ENCODE data around the gene CEP89.

Gene CEP89

DNA sequence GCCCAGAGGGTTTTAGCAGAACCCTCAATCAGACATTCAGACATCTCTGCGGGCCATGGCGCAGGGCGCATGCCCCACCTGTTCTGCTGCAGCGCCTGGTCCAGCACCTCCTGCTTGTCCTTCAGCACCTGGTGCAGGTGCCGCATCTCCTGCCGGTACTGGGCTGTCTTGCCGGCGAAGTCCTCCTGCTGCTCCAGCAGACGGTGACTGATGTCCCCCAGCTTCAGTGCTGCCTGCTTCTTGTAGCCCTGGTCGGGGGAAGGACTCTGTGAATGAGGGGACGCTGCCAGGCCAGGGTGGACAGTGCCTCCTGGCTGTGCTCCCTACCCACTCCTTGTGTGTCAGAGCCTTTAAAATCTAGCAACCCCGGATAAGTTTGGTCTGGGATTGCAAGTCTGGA, 90.0 kb downstream of the CEP89 start:
- no peak overlapping the region for H3K4me3 ChIP-seq
- no peak for TF ChIP-seq Cebpa-rat (IDR thresholded peaks at IDR 0.05)
- no peak overlapping the region for H3K27ac ChIP-seq
- H3K4me2 ChIP-seq, result no peak overlapping the region
- H3K36me3 ChIP-seq, result peaks cover 25% of the 10 kb centered on the region; the same call in 1 of the 2 replicates
- H3K9ac ChIP-seq, result no peak overlapping the region
- no peaks in the 10 kb centered on the region for H3K4me1 ChIP-seq
- no peaks in the 10 kb centered on the region for H4K20me1 ChIP-seq
- no peaks in the 10 kb centered on the region for H3K27me3 ChIP-seq
- H3K9me3 ChIP-seq, result no peaks in the 10 kb centered on the region

DNA sequence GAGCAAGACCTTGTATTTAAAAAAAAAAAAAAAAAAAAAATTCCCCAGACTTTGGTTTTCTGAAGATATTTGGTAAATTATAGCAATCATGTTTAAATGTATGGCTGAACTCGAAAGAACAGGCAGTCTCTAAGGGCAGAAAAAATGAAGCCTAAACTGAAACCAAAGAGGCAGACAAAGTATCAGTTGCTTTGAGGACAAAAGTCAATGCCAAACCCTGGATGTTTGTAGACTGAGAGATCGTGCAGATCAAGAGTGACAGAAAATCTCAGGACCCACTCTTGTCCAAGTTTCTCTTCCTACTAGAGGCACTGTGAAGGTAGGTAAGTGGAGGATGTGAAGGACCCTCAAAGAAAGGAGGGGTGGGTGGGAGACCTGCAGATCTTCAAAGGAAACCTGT, 91.1 kb downstream of the CEP89 start:
- H3K36me3 ChIP-seq, result peaks cover 25% of the 10 kb centered on the region; the same call in 1 of the 2 replicates
- no peaks in the 10 kb centered on the region for H3K4me1 ChIP-seq
- no peak overlapping the region for H3K4me3 ChIP-seq
- no peak overlapping the region for H3K9ac ChIP-seq
- H3K9me3 ChIP-seq, result no peaks in the 10 kb centered on the region
- no peak for TF ChIP-seq Cebpa-rat (IDR thresholded peaks at IDR 0.05)
- H4K20me1 ChIP-seq, result no peaks in the 10 kb centered on the region
- no peaks in the 10 kb centered on the region for H3K27me3 ChIP-seq
- no peak overlapping the region for H3K4me2 ChIP-seq
- no peak overlapping the region for H3K27ac ChIP-seq

GRCh38 chr19:32879741-32880140, 92.0 kb downstream of the CEP89 start:
- Histone ChIP-seq H3K4me3 (no peak overlapping the region), H3K27ac (no peak overlapping the region), H3K27me3 (no peaks in the 10 kb centered on the region), H3K9ac (no peak overlapping the region), H3K4me1 (no peaks in the 10 kb centered on the region), H4K20me1 (no peaks in the 10 kb centered on the region), H3K36me3 (peaks cover 25% of the 10 kb centered on the region; the same call in 1 of the 2 replicates), H3K9me3 (no peaks in the 10 kb centered on the region), H3K4me2 (no peak overlapping the region)
- no peak for TF ChIP-seq Cebpa-rat (IDR thresholded peaks at IDR 0.05)

DNA sequence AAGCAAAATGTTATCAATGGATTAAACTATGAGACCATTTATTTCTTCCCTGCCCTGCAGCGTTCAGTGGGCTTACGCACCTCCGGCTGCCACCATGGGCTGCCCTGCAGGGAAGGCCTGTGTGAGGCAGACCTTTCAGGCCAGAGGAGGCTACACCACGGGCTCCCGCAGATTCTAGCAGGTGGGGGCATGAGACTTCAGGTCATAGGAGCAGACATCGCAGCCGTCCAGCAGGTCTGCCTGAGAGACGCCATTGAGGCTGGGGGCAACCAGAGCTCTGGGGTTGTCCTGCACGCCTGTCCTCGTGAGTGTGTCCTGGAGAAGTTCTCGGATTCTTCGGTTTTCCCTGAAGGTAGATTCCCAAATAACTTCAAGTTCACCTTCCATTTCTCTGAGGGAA, 92.8 kb downstream of the CEP89 start:
- H3K27ac ChIP-seq, result no peak overlapping the region
- no peak overlapping the region for H3K9ac ChIP-seq
- no peak overlapping the region for H3K4me2 ChIP-seq
- no peaks in the 10 kb centered on the region for H3K9me3 ChIP-seq
- H3K4me3 ChIP-seq, result no peak overlapping the region
- H3K4me1 ChIP-seq, result no peaks in the 10 kb centered on the region
- TF ChIP-seq Cebpa-rat (IDR thresholded peaks at IDR 0.05), result no peak
- H3K36me3 ChIP-seq, result peaks cover 25% of the 10 kb centered on the region; the same call in 1 of the 2 replicates
- H4K20me1 ChIP-seq, result no peaks in the 10 kb centered on the region
- no peaks in the 10 kb centered on the region for H3K27me3 ChIP-seq

GRCh38 chr19:32877977-32878745, 93.6 kb downstream of the CEP89 start:
- no peaks in the 10 kb centered on the region for H4K20me1 ChIP-seq
- H3K4me1 ChIP-seq, result no peaks in the 10 kb centered on the region
- no peaks in the 10 kb centered on the region for H3K9me3 ChIP-seq
- TF ChIP-seq Cebpa-rat (IDR thresholded peaks at IDR 0.05), result no peak
- no peak overlapping the region for H3K27ac ChIP-seq
- H3K9ac ChIP-seq, result no peak overlapping the region
- peaks cover 25% of the 10 kb centered on the region; the same call in 1 of the 2 replicates for H3K36me3 ChIP-seq
- H3K4me2 ChIP-seq, result no peak overlapping the region
- no peak overlapping the region for H3K4me3 ChIP-seq
- no peaks in the 10 kb centered on the region for H3K27me3 ChIP-seq

DNA sequence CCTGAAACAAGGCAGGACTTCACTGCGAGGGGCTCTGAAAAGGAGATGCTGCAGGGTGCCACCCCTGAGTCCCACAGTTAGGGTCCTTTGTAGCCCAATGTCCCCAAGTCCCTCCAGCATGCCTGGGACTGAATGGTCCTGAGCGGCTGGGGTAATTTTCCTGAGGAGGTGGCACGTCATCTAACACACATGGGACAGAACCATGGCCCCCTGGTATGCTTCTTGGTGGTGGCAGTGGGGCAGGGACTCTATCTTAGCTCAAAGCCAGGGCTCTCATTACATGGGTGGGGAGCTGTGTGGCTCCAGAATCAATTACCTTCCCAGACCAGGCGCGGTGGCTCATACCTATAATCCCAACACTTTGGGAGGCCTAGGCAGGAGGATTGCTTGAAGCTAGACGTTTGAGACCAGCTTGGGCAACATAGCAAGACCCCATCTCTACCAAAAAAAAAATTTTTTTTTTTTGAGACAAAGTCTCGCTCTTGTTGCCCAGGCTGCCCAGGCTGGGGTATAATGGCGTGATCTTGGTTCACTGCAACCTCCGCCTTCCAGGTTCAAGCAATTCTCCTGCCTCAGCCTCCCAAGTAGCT, 94.3 kb downstream of the CEP89 start:
- H3K36me3 ChIP-seq, result peaks cover 25% of the 10 kb centered on the region; the same call in 1 of the 2 replicates
- TF ChIP-seq Cebpa-rat (IDR thresholded peaks at IDR 0.05), result no peak
- no peak overlapping the region for H3K9ac ChIP-seq
- H3K4me3 ChIP-seq, result no peak overlapping the region
- H4K20me1 ChIP-seq, result no peaks in the 10 kb centered on the region
- H3K9me3 ChIP-seq, result no peaks in the 10 kb centered on the region
- H3K27me3 ChIP-seq, result no peaks in the 10 kb centered on the region
- H3K4me2 ChIP-seq, result no peak overlapping the region
- no peak overlapping the region for H3K27ac ChIP-seq
- H3K4me1 ChIP-seq, result no peaks in the 10 kb centered on the region

DNA sequence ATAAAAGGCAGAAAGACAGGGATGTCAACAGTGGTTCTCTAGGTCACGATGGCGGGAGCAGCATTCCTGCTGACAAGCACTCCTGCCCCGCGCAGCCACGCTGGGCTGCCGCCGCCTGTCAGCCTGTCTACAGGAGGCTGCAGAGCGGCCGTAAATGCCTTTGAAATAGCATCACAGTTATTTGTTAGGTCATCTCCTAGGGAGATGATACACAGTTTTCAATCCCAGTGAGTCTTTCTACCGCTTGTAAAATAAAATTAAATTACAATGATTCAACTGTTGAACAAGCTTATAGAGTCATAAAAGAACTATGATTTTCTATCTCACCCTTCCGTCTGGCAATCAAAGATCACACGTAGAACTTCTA, 94.9 kb downstream of the CEP89 start:
- H3K27ac ChIP-seq, result no peak overlapping the region
- no peaks in the 10 kb centered on the region for H3K4me1 ChIP-seq
- no peak for TF ChIP-seq Cebpa-rat (IDR thresholded peaks at IDR 0.05)
- H3K36me3 ChIP-seq, result peaks cover 25% of the 10 kb centered on the region; the same call in 1 of the 2 replicates
- H3K4me2 ChIP-seq, result no peak overlapping the region
- H4K20me1 ChIP-seq, result no peaks in the 10 kb centered on the region
- H3K4me3 ChIP-seq, result no peak overlapping the region
- no peak overlapping the region for H3K9ac ChIP-seq
- H3K27me3 ChIP-seq, result no peaks in the 10 kb centered on the region
- no peaks in the 10 kb centered on the region for H3K9me3 ChIP-seq

DNA sequence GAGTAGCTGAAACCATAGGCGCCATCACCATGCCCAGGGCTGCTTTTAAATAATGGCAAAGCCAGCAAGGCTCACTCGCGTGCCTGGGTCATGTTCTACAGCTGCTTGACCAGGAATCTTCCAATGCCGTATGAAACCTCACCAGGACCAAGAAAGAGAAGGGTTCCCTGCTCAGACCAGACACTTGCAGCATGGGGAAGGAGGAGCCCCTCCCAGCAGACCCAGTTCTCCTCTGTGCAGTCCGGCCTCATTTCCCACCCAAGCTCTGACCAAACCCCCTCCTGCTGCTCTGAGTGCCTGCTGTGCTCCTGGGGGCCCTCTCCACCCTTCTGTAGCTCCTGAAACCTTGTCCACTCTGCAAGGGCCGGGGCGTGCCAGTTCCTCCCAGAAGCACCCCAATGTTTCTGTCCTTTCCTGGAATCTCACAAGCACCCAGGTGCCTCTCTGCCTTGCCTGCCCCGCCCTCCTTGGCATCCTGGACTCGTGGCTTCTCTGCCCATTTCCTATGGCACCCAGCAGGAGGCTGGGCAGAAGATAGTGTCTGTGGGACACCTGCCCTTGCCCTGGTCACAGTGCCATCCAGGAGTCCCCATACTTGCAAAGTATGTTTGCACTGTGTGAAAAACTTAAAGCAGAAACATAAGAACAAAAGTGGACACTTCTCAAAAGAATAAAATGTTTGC, 95.4 kb downstream of the CEP89 start:
- Histone ChIP-seq H4K20me1 (no peaks in the 10 kb centered on the region), H3K4me2 (no peak overlapping the region), H3K36me3 (peaks cover 22% of the 10 kb centered on the region; the same call in 1 of the 2 replicates), H3K9me3 (no peaks in the 10 kb centered on the region), H3K4me3 (no peak overlapping the region), H3K27ac (no peak overlapping the region), H3K4me1 (no peaks in the 10 kb centered on the region), H3K9ac (no peak overlapping the region), H3K27me3 (no peaks in the 10 kb centered on the region)
- no peak for TF ChIP-seq Cebpa-rat (IDR thresholded peaks at IDR 0.05)

- Histone ChIP-seq H3K9ac (no peak overlapping the region), H3K9me3 (no peaks in the 10 kb centered on the region), H3K27ac (no peak overlapping the region), H3K4me1 (no peaks in the 10 kb centered on the region), H3K4me2 (no peak overlapping the region), H4K20me1 (no peaks in the 10 kb centered on the region), H3K27me3 (no peaks in the 10 kb centered on the region), H3K36me3 (peaks cover 22% of the 10 kb centered on the region; the same call in 1 of the 2 replicates), H3K4me3 (no peak overlapping the region)
- TF ChIP-seq Cebpa-rat (IDR thresholded peaks at IDR 0.05), result no peak
These were observed 96.3 kb downstream of the CEP89 start for GRCh38 chr19:32875428-32875827.

- Histone ChIP-seq H3K27ac (no peak overlapping the region), H3K9me3 (no peaks in the 10 kb centered on the region), H3K4me2 (no peak overlapping the region), H3K4me1 (no peaks in the 10 kb centered on the region), H3K36me3 (peaks cover 16% of the 10 kb centered on the region; the same call in 1 of the 2 replicates), H3K9ac (no peak overlapping the region), H3K27me3 (no peaks in the 10 kb centered on the region), H4K20me1 (no peaks in the 10 kb centered on the region), H3K4me3 (no peak overlapping the region)
- no peak for TF ChIP-seq Cebpa-rat (IDR thresholded peaks at IDR 0.05)
These were observed 97.2 kb downstream of the CEP89 start for GRCh38 chr19:32874605-32875004.

Data from BLaER1 (cell line).